Endothelial cell of umbilical vein (primary cell): Measurements from ENCODE around the gene TLNRD1.

Source experiments
- CTCF ChIP-seq, 2 donors: IDR thresholded peaks; 1 replicate in 1 of 2; 2 replicates in 1 of 2; pipeline ENCODE4 v1.5.1; 2011; ENCODE audit warnings: low read length in 2 of 2, mild to moderate bottlenecking in 2 of 2, moderate library complexity in 2 of 2, control low read depth in 1 of 2, inconsistent platforms in 1 of 2, low read depth in 1 of 2; ENCODE audit not compliant: insufficient read depth in 1 of 2; ENCODE audit errors: extremely low read depth in 1 of 2
- MAX ChIP-seq: IDR thresholded peaks from 2 replicates; pipeline ENCODE4 v1.6.1; 2011; ENCODE audit not compliant: insufficient read depth, insufficient read length
- POLR2A ChIP-seq: IDR thresholded peaks from 2 replicates; pipeline ENCODE4 v1.6.1; 2012; ENCODE audit warnings: low read depth, mild to moderate bottlenecking, control low read depth, low read length
- POLR2AphosphoS5 ChIP-seq: IDR thresholded peaks from 2 replicates; pipeline ENCODE4 v1.6.1; 2012; ENCODE audit warnings: low read depth, mild to moderate bottlenecking, control low read depth, low read length, moderate library complexity; ENCODE audit not compliant: insufficient read depth

GRCh38 chr15:81050259-81050658 is 49.5 kb downstream of the TLNRD1 start:
- no peak for TF ChIP-seq POLR2AphosphoS5
- TF ChIP-seq CTCF (IDR thresholded peaks at IDR 0.05; ENCODE audit: extremely low read depth in 1 of 2, insufficient read depth in 1 of 2, low read depth in 1 of 2, low read length in 2 of 2), result no peak
- no peak for TF ChIP-seq POLR2A
- TF ChIP-seq MAX, result no peak
